Mesothelial cell of epicardium (in vitro differentiated cells): Measurements from ENCODE around the gene CALD1. TPM values are rescaled to one million over a fixed set of nuclear protein-coding genes. Genes with fewer than 3 reads are reported as not detected.
A peak's percentile ranks its signal among the peaks of the same experiment; 100 is the strongest.

ENCODE experiments used
- DNase-seq, 2 experiments: peaks; one replicate each; pipeline ENCODE4 v3.0.0; 2021; ENCODE audit warnings: low spot score in 2 of 2; ENCODE audit not compliant: unreplicated experiment in 2 of 2
- H3K27ac Mint-ChIP-seq: 2 replicates; pipeline ENCODE4 v1.8.0; 2021; ENCODE audit warnings: mixed read lengths
- H3K27me3 Mint-ChIP-seq: 2 replicates; pipeline ENCODE4 v1.8.0; 2021; ENCODE audit warnings: low read depth, mixed read lengths
- H3K36me3 Mint-ChIP-seq: 2 replicates; pipeline ENCODE4 v1.8.0; 2021; ENCODE audit warnings: mixed read lengths
- H3K4me1 Mint-ChIP-seq: 2 replicates; pipeline ENCODE4 v1.8.0; 2021; ENCODE audit warnings: mixed read lengths
- H3K4me3 Mint-ChIP-seq: 2 replicates; pipeline ENCODE4 v1.8.0; 2021; ENCODE audit warnings: mild to moderate bottlenecking, moderate library complexity, mixed read lengths
- H3K9me3 Mint-ChIP-seq: 2 replicates; pipeline ENCODE4 v1.8.0; 2021; ENCODE audit warnings: mixed read lengths
- CTCF ChIP-seq: fragments of 200-600 bp; sonication (generic); IDR thresholded peaks from one replicate; pipeline ENCODE4 v1.5.0; 2021; ENCODE audit warnings: antibody characterized with exemption; ENCODE audit not compliant: unreplicated experiment
- total RNA-seq: library from RNA; stranded (reverse); gene quantifications from 3 replicates; pipeline ENCODE4 v1.2.1, GENCODE V29; 2021

CALD1 gene
- total RNA-seq, 1 donor from 2014 or later: 191 TPM

- Mint-ChIP-seq H3K4me3 (no peak overlapping the region), H3K4me1 (peaks cover 39% of the 10 kb centered on the region), H3K9me3 (no peaks in the 10 kb centered on the region), H3K36me3 (no peaks in the 10 kb centered on the region), H3K27me3 (no peaks in the 10 kb centered on the region), H3K27ac (peak overlapping the region; percentile 79)
- DNase-seq: no peak
- no peak for TF ChIP-seq CTCF
Observed at GRCh38 chr7:134742688-134743350, 36.6 kb upstream of the CALD1 start.

GRCh38 chr7:134744569-134744968, 34.9 kb upstream of the CALD1 start:
- no peaks in the 10 kb centered on the region for H3K27me3 Mint-ChIP-seq
- no peak for TF ChIP-seq CTCF
- H3K4me3 Mint-ChIP-seq: no peak overlapping the region
- H3K27ac Mint-ChIP-seq: no peak overlapping the region
- no peak for DNase-seq
- H3K9me3 Mint-ChIP-seq: no peaks in the 10 kb centered on the region
- H3K36me3 Mint-ChIP-seq: no peaks in the 10 kb centered on the region
- H3K4me1 Mint-ChIP-seq: peaks cover 34% of the 10 kb centered on the region

- Mint-ChIP-seq H3K27me3 (no peaks in the 10 kb centered on the region), H3K4me3 (no peak overlapping the region), H3K4me1 (peaks cover 30% of the 10 kb centered on the region), H3K36me3 (no peaks in the 10 kb centered on the region), H3K9me3 (peaks cover 3% of the 10 kb centered on the region), H3K27ac (no peak overlapping the region)
- TF ChIP-seq CTCF: no peak
- DNase-seq: no peak
Observed at GRCh38 chr7:134747326-134747725, 32.1 kb upstream of the CALD1 start.

GRCh38 chr7:134750083-134751062, 29.1 kb upstream of the CALD1 start:
- peaks cover 3% of the 10 kb centered on the region for H3K9me3 Mint-ChIP-seq
- DNase-seq: no peak
- H3K36me3 Mint-ChIP-seq: no peaks in the 10 kb centered on the region
- H3K4me3 Mint-ChIP-seq: no peak overlapping the region
- peak; percentile 43 for TF ChIP-seq CTCF
- H3K27ac Mint-ChIP-seq: no peak overlapping the region
- no peaks in the 10 kb centered on the region for H3K27me3 Mint-ChIP-seq
- peaks cover 8% of the 10 kb centered on the region for H3K4me1 Mint-ChIP-seq

- Mint-ChIP-seq H3K27ac (no peak overlapping the region), H3K27me3 (no peaks in the 10 kb centered on the region), H3K4me1 (peaks cover 6% of the 10 kb centered on the region), H3K36me3 (no peaks in the 10 kb centered on the region), H3K9me3 (peaks cover 3% of the 10 kb centered on the region), H3K4me3 (no peak overlapping the region)
- no peak for DNase-seq
- TF ChIP-seq CTCF: no peak
Observed at GRCh38 chr7:134752006-134752760, 27.3 kb upstream of the CALD1 start.
